Pons (tissue), 1 donor: ENCODE results near the gene MED25.

Experiments
- DNase-seq: peaks from one replicate; pipeline ENCODE4 v3.0.0-alpha.2; 2016; ENCODE audit warnings: low spot score

The MED25 gene

DNA sequence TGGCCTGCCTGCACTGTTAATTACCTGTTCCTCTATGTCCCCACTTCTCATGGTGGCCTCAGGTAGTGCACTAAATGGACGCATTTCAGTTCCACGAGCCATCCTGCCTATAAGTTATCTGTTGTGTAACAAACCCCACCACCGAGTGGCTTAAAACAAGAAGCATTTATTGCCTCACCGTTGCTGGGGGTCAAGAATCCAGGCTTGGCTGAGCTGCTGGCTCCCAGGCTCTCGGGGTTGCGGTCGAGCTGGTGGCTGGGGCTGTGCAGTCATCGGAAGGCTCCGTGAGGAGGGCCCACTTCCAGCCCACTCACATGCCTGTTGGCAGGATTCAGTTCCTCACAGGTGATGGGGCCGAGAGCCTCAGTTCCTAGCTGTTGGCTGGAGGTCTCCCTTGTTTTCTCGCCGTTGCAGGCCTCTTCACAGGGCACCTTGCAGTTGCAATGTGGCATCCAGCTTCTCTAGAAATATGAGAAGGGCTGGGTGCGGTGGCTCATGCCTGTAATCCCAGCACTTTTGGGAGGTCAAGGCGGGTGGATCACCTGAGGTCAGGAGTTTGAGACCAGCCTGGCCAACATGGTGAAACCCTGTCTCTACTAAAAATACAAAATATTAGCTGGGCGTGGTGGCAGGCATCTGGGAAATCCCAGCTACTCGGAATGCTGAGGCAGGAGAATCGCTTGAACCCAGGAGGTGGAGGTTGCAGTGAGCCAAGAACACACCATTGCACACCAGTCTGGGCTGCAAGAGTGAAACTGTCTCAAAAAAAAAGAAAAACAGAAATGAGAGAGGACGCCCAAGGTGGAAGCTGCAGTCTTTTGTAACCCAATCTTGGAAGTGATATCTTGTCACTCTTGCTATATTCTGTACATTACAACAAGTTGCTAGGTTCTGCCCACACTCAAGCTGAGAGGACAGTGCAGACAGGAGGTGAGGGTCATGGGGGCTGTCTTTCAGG lies 26.3 kb downstream of the MED25 start:
- no peak for DNase-seq

DNA sequence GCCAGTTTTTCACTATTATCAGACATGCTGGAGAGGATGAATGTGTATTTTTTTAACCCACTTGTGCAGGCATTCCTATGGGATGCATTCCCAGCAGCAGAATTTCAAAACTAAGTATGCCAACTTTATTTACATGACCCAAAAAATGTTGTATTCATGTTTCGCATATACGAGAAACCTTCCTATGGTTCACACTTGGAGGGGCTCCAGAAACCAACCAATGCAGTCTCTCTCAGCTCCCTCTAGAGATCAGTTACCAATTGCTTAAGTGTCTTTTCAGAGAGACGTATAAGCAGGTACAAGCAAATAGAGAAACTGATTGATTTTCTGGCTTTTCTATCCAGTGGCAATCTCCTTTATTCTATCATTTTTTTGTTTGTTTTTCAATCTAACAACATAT lies 27.3 kb downstream of the MED25 start:
- DNase-seq = no peak

DNA sequence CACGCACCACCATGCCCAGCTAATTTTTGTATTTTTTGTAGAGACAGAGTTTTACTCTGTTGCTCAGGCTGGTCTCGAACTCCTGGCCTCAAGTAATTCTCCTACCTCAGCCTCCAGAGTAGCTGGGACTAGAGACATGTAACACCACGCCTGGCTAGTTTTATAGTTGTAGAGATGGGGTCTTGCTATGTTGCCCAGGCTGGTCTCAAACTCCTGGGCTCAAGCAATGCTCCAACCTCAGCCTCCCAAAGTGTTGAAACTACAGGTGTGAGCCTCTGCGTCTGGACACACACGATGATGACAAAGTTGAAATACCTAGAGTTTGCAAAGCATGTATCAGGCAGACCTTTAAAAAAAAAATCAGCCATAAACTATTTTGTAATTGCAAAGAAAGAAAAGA lies 28.3 kb downstream of the MED25 start:
- no peak for DNase-seq

DNA sequence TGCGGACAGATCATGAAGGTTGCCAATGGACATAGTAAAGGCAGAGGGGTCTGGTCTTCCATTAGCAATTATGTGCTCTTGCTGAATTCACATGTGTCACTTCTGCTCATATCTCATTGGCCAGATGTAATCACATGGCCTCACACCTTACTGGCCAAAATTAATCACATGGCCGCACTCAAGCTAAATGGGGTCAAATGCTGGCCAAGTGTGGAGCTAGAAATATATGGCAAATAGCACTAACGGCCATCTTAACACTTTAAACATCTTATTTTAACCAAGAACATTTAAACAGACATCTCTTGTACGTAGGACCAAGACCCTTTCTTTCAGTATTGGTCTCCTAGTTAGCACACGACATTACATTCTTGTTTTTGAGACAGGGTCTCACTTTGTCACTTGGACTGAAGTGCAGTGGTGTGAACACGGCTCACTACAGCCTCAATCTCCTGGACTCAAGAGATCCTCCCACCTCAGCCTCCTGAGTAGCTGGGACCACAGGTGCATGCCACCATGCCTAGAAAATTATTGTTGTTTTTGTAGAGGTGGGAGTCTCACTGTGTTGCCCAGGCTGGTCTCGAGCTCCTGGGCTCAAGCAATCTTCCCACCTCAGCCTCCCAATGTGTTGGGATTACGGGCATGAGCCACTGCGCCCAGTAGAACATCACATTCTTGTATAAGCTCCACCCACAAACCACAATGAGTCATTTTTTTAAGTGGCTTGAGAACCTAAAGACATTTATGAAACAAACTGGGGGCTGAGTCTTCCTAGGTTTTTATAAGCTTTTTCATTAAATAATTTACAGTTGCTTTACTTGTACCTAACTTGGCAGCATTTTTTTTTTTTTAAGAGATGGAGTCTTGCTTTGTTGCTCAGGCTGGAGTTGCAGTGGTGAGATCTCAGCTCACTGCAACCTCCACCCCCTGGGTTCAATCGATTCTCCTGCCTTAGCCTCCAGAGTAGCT lies 29.9 kb downstream of the MED25 start:
- DNase-seq = no peak

DNA sequence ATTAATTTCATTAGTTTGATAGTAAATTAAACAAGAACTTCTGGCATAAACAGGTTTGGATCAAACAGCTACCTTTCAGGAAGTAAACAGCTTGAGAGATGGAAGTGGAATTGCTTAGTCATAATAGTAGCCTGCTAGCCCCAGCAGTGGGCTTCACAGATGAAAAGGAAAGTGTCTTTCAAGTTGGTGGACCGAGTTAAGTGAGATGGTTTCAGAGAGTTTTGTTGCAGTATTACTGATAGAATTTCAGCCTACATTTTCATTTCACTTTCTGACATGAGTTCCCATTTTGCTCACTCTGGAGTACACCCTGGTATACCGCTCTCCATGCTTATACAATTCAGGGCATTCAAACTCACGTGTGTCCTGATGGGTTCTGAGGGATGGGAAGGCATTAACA lies 30.8 kb downstream of the MED25 start:
- no peak for DNase-seq

DNA sequence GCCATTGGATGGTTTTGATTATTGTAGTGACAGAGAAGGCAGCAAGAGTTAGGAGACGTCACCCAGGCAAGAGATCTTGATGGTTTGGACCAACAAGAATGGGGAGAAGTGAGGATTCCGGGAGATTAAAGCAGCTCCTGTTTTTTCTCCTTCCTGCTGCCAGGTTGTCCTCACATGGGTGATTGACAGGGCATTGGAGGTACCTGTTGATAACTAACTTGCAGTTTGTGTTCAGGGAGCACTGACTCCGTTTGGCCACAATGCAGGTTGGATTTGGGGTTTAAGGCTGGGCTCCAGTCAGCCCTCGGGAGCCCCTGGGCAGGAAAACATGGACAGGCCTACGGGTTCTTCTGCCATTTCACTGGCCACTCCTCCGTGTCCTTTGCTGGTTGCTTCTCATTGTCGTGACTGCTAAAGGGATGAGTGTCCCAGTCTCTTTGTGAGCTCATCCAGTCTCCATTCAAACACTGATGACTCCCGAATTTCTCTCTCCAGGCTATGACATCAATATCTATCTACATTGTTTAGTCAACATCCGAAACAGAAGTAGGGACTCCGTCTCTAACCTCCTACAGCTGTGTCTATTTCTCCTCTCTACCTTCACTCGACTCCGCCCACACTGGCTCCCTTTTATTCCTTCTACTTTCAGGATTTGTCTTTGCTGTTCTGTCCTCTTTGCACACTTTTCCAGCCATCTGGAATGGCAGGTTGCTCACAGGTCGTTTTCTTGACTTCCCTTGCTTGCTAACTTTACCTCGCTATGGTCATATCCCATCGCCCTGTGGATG lies 31.5 kb downstream of the MED25 start:
- no peak for DNase-seq

DNA sequence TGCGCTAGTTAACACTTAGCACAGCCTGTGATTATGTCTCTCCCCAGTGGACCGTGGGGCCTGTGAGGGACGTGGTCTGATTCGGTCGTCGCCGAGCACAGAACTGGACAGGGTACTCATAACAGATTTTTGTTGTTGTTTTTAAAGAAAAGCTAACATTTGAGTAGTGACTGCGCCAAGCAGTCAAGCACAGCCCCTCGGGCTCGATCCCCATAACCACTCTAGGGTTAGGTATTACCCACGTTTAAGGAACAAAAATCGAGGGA lies 32.1 kb downstream of the MED25 start:
- DNase-seq = no peak

DNA sequence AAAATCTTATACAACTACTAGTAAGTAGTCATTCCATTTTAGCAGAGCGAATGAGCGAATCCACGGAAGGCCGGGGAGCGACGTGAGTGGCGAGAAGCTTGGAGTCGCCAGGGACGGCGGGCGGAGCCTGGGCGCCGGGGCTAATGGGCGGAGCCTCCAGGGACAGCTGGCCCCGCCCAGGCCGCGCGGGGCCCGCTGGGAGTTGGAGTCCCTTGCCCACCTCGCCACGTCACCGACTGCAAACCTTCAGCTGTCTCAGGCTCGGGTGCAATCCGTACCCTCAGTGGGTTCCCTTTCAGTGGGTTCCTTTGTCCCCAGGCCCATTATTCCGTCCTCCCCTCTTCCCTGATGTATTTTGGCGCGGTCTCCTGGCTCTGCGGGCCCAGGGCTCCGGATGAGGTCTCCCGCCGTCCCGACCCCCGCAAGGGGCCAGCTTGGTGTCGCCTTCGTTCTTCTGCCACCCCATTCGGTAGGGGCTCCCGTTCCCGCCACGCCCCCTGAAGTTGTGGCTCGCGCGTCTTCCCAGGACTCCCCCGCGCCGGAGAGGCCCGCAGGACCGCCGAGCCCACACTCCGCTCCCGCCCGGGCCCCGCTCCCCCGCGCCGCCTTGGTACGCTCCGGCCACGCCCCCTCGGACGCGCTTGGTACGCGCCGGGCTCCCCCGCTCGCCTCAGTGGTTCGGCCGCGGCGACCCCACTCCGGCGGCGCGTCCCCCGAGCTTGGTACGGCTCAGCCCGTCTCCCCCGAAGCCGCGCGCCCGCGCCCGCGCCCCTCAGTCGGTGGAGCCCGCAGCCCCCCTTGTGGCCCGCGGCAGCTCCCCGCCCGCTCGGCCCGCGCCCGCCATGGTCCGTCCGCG lies 32.6 kb downstream of the MED25 start, which contains the start of gene PTOV1:
TSS of gene PTOV1 (plus strand) at position 673 of the 856 bp plus-strand sequence.
- peak; percentile 95 for DNase-seq

DNA sequence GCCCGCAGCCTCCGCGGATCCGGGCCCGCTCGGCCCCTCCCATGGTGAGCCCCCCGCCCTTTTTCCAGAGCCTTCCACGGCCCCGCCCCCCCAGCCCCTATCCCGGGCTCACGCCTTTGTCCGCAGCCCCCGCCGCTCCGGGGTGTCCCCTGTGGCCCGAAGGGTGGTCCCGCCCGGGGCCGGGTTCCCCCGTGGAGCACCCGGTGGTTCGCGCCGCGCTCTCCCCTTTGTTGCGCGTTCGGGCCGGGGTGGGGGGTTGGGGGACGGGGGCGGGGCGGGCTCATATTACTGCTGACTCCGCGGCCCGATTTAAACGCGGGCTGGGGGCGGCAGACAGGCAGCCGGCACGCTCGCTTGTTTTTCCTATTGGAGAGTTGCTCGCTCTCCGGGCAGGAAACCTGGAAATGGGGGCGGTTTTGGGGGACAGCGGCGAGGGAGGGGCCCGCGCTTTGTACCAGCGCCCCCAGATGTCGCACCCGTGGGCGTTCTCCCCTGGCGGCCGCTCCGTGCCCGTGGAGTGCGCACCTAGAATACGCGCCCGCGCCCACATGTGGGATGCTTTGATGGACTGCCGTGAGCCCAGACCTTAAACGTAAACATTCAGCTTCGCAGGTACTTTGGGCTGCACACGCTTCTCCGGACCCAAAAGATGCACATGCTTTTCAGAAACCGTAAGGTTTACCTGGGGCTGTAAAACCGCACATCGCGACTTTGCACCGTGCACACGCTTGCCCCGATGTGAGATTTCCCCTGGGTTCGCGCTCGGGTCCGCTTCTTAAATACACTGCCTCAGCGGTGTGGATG lies 33.6 kb downstream of the MED25 start:
- no peak for DNase-seq

DNA sequence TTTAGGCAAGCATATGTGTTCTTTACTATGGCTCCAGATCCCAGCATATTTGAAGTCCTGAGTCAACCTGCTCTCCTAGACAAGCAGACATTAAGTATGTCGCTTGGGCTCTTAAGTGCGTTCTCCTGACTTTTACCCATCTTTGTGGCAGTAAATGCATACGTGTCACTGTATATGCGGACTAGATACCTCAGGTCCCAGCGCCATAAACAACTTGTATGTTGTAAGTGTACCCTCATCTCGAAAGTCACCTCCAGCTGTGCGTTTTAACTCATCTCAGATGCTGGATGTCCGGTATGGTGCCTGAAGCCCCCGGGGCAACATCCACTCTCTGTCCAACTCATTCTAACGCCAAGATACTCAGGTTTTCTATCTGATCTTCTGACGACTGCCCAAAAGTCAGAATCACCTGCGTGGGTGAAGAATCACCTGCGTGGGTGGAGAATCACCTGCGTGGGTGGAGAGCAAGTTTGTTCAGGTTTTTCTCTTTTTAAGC lies 34.6 kb downstream of the MED25 start:
- DNase-seq = no peak

DNA sequence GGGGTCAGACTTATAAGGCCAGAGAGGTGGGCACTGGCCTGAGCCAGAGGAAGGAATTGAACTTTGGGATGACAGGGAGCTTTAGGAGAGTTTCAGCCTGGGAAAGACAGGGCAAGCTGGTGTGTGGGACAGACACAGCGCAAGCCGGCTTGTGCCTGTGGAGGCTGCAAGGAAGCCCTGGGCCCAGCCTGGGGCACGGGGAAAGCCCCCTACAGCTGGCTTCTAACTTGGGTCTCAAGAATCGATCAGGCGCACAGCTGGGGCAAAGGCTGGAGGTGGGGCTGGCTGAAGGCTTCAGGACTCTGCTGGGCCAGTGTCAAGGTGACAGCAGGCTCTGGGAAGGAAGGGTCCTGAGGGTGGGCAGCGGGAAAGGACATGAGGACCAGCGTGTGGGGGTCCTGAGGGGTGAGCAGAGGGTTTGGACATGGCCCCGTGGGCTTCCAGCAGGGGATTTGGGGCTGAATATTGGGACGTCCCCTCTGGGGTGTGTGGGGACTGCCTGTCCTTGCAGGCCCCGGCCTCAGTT lies 35.8 kb downstream of the MED25 start:
- DNase-seq = no peak

DNA sequence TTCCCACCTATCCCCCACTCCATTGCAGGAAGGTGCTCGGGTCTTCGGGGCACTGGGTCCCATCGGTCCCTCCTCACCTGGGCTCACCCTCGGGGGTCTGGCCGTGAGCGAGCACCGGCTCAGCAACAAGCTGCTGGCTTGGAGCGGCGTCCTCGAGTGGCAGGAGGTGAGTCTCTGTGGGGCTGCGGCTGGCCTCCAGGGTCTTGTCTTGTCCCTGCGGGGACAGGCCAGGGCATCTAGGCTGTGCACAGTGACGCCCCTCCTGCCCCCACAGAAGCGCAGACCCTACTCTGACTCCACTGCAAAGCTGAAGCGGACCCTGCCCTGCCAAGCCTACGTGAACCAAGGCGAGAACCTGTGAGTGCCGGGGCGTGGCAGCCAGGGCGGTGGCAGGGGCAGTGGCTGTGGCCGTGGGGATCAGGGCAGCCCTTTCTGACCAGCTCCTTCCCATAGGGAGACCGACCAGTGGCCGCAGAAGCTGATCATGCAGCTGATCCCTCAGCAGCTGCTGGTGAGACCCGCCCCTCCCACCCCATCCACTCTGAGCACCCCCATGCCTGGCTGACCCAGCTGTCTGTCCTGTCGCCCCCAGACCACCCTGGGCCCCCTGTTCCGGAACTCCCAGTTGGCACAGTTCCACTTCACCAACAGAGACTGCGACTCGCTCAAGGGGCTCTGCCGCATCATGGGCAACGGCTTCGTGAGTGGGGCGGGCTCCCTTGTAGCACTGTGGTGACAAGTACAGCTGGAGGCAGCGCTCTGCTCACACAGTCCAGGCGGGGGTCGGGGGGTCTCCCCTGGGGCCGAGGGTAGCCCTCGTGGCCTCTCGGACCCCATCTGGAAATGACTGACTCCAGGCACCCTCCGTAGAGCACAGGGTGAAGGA lies 36.5 kb downstream of the MED25 start:
- no peak for DNase-seq

DNA sequence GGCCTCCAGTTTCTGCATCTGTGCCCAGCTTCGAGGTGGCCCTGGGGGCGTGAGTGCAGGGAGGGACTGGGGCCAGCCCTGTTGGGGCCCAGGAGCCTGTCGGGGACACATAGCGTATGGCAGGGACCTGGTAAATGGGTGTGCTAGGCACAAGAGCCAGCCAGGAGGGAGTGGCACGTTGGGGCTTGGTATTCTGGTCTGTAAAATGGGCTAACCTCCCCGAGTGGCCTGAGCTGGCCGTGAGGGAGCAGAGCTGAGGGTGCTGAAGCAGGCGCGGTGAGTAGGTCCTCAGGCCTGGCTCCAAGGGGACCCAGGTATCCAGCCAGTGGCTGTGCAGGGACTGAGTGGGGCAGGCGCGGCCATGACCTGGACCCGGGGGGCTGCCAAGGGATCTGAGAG lies 37.2 kb downstream of the MED25 start:
- no peak for DNase-seq

DNA sequence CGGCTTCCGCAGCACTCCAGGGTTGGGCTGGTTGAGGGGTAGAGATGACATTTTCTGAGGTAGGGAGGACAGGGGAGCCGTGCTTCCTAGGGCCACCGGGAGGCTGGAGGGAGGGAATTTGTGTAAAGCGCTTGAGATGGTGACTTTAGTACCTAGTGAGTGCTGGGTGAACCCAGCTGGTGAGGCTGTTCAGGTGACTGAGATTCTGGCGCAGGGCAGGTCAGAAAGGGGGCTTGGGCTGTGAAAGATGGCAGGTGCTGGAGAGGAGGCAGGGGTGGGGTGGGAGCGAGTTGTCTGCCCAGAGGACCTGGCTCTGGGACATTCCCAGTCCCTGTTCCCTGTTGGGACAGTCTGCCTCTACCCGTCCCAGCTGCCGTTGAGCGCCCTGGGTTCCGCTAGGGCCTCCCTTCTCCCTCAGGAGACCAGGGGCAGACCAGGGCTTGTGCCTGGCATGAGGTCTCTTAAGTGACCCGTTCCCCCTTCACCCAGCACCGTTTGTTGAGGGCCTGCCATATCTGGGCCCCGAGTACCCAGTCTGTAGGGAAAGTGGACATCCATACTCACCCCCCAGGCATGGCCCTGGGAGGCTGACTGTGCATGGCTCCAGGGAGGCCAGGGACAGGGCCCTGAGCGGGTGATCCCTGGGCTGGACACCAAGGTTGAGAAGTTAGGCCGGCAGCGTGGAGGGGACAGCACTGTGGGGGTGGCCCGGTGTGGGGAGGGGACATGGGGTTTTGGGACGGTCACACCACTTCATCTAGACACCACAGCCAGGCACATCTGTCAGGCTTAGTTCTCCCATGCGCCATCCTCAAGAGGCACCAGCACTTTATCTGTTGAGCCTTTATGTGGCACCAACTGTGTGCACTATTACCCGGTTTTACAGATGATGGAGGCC lies 37.8 kb downstream of the MED25 start:
- no peak for DNase-seq

DNA sequence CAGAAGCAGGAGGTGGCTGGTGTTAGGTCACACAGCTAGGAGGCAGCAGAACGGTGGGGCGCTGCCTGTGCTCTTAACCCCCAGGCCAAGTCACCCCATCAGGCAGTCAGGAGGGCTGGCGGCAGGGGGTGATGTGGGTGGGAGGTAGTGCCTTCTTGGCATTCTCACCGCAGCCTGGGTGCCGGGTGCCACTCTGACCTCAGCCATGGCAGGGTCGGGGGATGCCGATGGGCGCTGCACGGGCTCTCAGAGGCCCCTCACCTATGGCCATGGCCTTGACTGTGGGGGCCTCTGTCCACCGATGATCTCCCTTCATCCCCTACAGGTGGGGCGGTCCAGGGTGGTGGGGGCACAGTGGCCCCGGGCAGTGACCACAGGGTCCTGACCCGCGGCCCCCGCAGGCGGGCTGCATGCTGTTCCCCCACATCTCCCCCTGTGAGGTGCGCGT lies 38.5 kb downstream of the MED25 start:
- no peak for DNase-seq

DNA sequence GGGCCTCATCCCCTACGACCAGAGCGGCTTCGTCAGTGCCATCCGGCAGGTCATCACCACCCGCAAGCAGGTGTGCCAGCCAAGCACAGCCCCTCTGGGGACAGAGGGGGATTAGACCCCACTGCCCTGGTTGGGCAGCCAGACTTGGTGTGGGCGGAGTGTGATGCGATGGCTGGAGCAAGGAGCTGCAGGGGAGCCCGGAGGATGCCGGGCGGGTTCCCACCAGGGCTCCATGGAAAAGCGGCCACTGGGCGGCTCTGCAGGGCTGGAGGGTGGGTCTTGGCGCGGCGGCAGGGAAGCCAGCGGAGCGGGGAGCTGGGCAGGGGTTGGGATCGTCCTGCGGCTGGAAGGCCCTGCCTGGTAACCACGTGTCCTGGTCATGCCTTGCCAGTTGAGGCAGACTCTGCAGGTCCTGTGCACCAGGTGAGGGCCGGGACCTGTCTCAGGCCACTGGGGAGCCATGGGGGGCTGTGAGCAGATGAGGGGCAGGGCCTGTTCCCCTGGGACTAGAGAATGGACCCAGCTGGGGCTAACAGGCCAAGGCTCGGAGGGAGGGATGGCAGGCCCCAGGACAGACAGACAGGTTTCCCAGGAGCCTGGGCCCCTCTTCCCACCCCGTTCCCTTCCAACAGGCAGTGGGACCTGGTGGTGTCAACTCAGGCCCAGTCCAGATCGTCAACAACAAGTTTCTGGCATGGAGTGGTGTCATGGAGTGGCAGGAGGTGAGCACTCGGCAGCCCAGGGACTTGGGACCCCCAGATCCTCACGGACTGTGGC lies 39.2 kb downstream of the MED25 start:
- DNase-seq = no peak

DNA sequence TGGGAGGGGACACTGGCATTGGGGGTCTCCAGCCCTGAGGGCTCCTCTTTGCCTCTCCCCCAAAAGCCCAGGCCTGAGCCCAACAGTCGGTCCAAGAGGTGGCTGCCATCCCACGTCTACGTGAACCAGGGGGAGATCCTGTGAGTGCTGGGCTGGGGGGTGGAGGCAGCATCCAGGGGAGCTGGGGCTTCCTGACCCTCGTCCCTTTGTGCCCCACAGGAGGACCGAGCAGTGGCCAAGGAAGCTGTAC lies 39.7 kb downstream of the MED25 start:
- DNase-seq = no peak
